GM21381 (cell line): ENCODE measurements around the gene KRT82.

Source experiments
- ATAC-seq: cut with Tn5 transposase; IDR thresholded peaks from one replicate; pipeline ENCODE4 v1.9.1; 2021; ENCODE audit warnings: mild to moderate bottlenecking, moderate library complexity; ENCODE audit not compliant: unreplicated experiment

Gene KRT82

GRCh38 chr12:52363111-52363679 is 42.9 kb downstream of the KRT82 start:
- ATAC-seq, result no peak

GRCh38 chr12:52362118-52362726 is 43.9 kb downstream of the KRT82 start:
- no peak for ATAC-seq

- no peak for ATAC-seq
These were observed 44.6 kb downstream of the KRT82 start for GRCh38 chr12:52361553-52361952.

- ATAC-seq, result no peak
These were observed 45.4 kb downstream of the KRT82 start for GRCh38 chr12:52360663-52361271.

- no peak for ATAC-seq
These were observed 46.0 kb downstream of the KRT82 start for GRCh38 chr12:52360106-52360662.

- no peak for ATAC-seq
These were observed 46.5 kb downstream of the KRT82 start for GRCh38 chr12:52359621-52360061.

- peak; percentile 95 for ATAC-seq
These were observed 47.4 kb downstream of the KRT82 start for GRCh38 chr12:52358575-52359350.

GRCh38 chr12:52356762-52357580 is 49.2 kb downstream of the KRT82 start:
- no peak for ATAC-seq

GRCh38 chr12:52356031-52356761 is 49.9 kb downstream of the KRT82 start:
- ATAC-seq, result no peak

- ATAC-seq, result no peak
These were observed 51.0 kb downstream of the KRT82 start for GRCh38 chr12:52355176-52355575.

GRCh38 chr12:52354200-52354599 is 51.9 kb downstream of the KRT82 start:
- ATAC-seq, result no peak

- ATAC-seq, result no peak
These were observed 52.4 kb downstream of the KRT82 start for GRCh38 chr12:52353766-52354165.

- no peak for ATAC-seq
These were observed 53.2 kb downstream of the KRT82 start for GRCh38 chr12:52352951-52353350.

- no peak for ATAC-seq
These were observed 54.7 kb downstream of the KRT82 start for GRCh38 chr12:52351196-52352059.

GRCh38 chr12:52350786-52351185 is 55.3 kb downstream of the KRT82 start:
- ATAC-seq, result no peak

GRCh38 chr12:52350021-52350620 is 56.0 kb downstream of the KRT82 start:
- no peak for ATAC-seq

GRCh38 chr12:52349196-52349595 is 56.9 kb downstream of the KRT82 start:
- no peak for ATAC-seq
